DND-41 (cell line): Measurements from ENCODE around the gene CCDC24.
A peak's percentile ranks its signal among the peaks of the same experiment; 100 is the strongest.

Experiments
- ATAC-seq: fragments of 200-7000 bp; cut with Tn5 transposase; 3 replicates; pipeline ENCODE4 v1.9.1; 2021; ENCODE audit warnings: low read depth; ENCODE audit not compliant: insufficient read depth
- DNase-seq: peaks from one replicate; pipeline ENCODE4 v3.0.0-alpha.2; 2020
- H2AFZ ChIP-seq: 2 replicates; pipeline ENCODE4 v1.6.0; 2012; ENCODE audit warnings: low read depth, low read length
- H3K27ac ChIP-seq: 2 replicates; pipeline ENCODE4 v1.5.1; 2012; ENCODE audit warnings: low read length, inconsistent platforms
- H3K27me3 ChIP-seq: fragments of 200-600 bp; sonication (generic); 2 replicates; pipeline ENCODE4 v1.6.0; 2012; ENCODE audit warnings: low read length, mild to moderate bottlenecking, inconsistent platforms; ENCODE audit not compliant: insufficient read depth, poor library complexity
- H3K36me3 ChIP-seq: 2 replicates; pipeline ENCODE4 v1.5.1; 2012; ENCODE audit warnings: low read length, inconsistent platforms; ENCODE audit not compliant: insufficient read depth
- H3K4me1 ChIP-seq: 2 replicates; pipeline ENCODE4 v1.5.1; 2012; ENCODE audit warnings: mild to moderate bottlenecking, low read length; ENCODE audit not compliant: insufficient read depth
- H3K4me2 ChIP-seq: 2 replicates; pipeline ENCODE4 v1.6.0; 2012; ENCODE audit warnings: mild to moderate bottlenecking, moderate library complexity, low read length, inconsistent platforms; ENCODE audit not compliant: insufficient read depth
- H3K4me3 ChIP-seq, 2 experiments: fragments of 200-600 bp in 1 of 2; shearing (Covaris generic) in 1 of 2; 2 replicates each; pipeline ENCODE4 v1.5.1; 2012 to 2016; ENCODE audit warnings: inconsistent platforms in 2 of 2, low read length in 2 of 2, mild to moderate bottlenecking in 2 of 2, low read depth in 1 of 2, moderate library complexity in 1 of 2
- H3K79me2 ChIP-seq: 2 replicates; pipeline ENCODE4 v1.6.0; 2012; ENCODE audit warnings: low read length, inconsistent platforms; ENCODE audit not compliant: insufficient read depth
- H3K9ac ChIP-seq: 2 replicates; pipeline ENCODE4 v1.6.0; 2012; ENCODE audit warnings: low read depth, mild to moderate bottlenecking, inconsistent platforms, low read length, moderate library complexity
- H3K9me3 ChIP-seq: 2 replicates; pipeline ENCODE4 v1.5.1; 2012; ENCODE audit warnings: low read length, moderate library complexity, mild to moderate bottlenecking, inconsistent platforms; ENCODE audit not compliant: insufficient read depth, severe bottlenecking
- H4K20me1 ChIP-seq: 2 replicates; pipeline ENCODE4 v1.6.0; 2012; ENCODE audit warnings: low read length; ENCODE audit not compliant: insufficient read depth
- CTCF ChIP-seq: IDR thresholded peaks from 2 replicates; pipeline ENCODE4 v1.5.1; 2012; ENCODE audit warnings: borderline replicate concordance, low read length, moderate library complexity, mild to moderate bottlenecking; ENCODE audit not compliant: poor library complexity, severe bottlenecking; ENCODE audit errors: extremely low read depth
- EZH2 ChIP-seq: IDR thresholded peaks from 3 replicates; pipeline ENCODE4 v1.6.1; 2012; ENCODE audit warnings: borderline replicate concordance, low read depth, mild to moderate bottlenecking, moderate library complexity, low read length, inconsistent platforms; ENCODE audit not compliant: severe bottlenecking

The CCDC24 gene

GRCh38 chr1:43977376-43978263 lies 13.8 kb upstream of the CCDC24 start:
- Histone ChIP-seq H3K27ac (no peak overlapping the region), H3K4me1 (peaks cover 47% of the 10 kb centered on the region), H3K9ac (no peak overlapping the region), H3K27me3 (peaks cover 7% of the 10 kb centered on the region), H3K4me2 (peak overlapping the region; percentile 74; the same call in 1 of the 2 replicates), H3K36me3 (peaks cover 30% of the 10 kb centered on the region), H2AFZ (no peak overlapping the region), H3K4me3 (no peak overlapping the region), H3K9me3 (no peaks in the 10 kb centered on the region), H3K79me2 (peaks cover 24% of the 10 kb centered on the region), H4K20me1 (peaks cover 30% of the 10 kb centered on the region)
- DNase-seq (no peak), ATAC-seq (no peak)
- TF ChIP-seq CTCF, result no peak
- TF ChIP-seq EZH2, result no peak

DNA sequence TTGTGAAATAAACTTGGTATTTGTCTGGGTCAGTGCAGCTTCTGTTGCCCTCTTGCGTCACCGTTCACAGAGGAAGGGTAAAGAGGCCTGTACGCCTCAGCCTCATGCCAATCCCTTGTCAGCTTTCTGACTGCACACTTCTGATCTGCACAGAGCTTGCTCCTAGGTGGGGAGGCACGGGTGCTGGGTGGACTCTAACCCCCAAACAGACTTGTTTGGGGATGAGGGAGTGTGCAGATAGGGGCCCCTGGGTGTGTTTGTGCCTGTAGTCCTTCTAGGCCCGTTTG lies 13.2 kb upstream of the CCDC24 start:
- Histone ChIP-seq H3K4me3 (no peak overlapping the region), H3K79me2 (peaks cover 24% of the 10 kb centered on the region), H3K4me1 (peaks cover 47% of the 10 kb centered on the region), H3K4me2 (0 out of 2 replicates have a peak overlapping the region, but pooled peaks have one; percentile 58), H3K9me3 (no peaks in the 10 kb centered on the region), H3K36me3 (peaks cover 27% of the 10 kb centered on the region), H3K27ac (no peak overlapping the region), H4K20me1 (peaks cover 30% of the 10 kb centered on the region), H3K9ac (no peak overlapping the region), H2AFZ (no peak overlapping the region), H3K27me3 (peaks cover 7% of the 10 kb centered on the region)
- ATAC-seq (no peak), DNase-seq (no peak)
- TF ChIP-seq EZH2 (no peak), CTCF (no peak)

GRCh38 chr1:43978551-43979260 lies 12.7 kb upstream of the CCDC24 start, which contains the start of gene B4GALT2:
Gene B4GALT2, plus strand, starts transcription at chr1:43979210. Its CDS starts 1,951 bp downstream, at chr1:43981161.
- Histone ChIP-seq H3K4me3 (peak within 1 kb of the TSS in 1 of 2 experiments; percentile 53; a peak in 2 of 4 replicates), H3K27ac (no peak within 1 kb of the TSS), H3K79me2 (peaks cover 24% of the 10 kb centered on the region), H3K4me2 (peak within 1 kb of the TSS; percentile 58), H3K36me3 (peaks cover 27% of the 10 kb centered on the region), H2AFZ (no peak within 1 kb of the TSS), H3K4me1 (peaks cover 43% of the 10 kb centered on the region), H3K9ac (peak within 1 kb of the TSS; percentile 35; the same call in 1 of the 2 replicates), H3K9me3 (no peaks in the 10 kb centered on the region), H3K27me3 (peaks cover 7% of the 10 kb centered on the region), H4K20me1 (peaks cover 30% of the 10 kb centered on the region)
- no peak for TF ChIP-seq EZH2
- TF ChIP-seq CTCF, result no peak
- DNase-seq, result peak; percentile 33
- ATAC-seq, result no peak
